ENCODE results near the gene NOTCH1.

GRCh38 chr9:136494012-136494411 lies 51.8 kb downstream of the NOTCH1 start:
- TF ChIP-seq, protein P1, sequence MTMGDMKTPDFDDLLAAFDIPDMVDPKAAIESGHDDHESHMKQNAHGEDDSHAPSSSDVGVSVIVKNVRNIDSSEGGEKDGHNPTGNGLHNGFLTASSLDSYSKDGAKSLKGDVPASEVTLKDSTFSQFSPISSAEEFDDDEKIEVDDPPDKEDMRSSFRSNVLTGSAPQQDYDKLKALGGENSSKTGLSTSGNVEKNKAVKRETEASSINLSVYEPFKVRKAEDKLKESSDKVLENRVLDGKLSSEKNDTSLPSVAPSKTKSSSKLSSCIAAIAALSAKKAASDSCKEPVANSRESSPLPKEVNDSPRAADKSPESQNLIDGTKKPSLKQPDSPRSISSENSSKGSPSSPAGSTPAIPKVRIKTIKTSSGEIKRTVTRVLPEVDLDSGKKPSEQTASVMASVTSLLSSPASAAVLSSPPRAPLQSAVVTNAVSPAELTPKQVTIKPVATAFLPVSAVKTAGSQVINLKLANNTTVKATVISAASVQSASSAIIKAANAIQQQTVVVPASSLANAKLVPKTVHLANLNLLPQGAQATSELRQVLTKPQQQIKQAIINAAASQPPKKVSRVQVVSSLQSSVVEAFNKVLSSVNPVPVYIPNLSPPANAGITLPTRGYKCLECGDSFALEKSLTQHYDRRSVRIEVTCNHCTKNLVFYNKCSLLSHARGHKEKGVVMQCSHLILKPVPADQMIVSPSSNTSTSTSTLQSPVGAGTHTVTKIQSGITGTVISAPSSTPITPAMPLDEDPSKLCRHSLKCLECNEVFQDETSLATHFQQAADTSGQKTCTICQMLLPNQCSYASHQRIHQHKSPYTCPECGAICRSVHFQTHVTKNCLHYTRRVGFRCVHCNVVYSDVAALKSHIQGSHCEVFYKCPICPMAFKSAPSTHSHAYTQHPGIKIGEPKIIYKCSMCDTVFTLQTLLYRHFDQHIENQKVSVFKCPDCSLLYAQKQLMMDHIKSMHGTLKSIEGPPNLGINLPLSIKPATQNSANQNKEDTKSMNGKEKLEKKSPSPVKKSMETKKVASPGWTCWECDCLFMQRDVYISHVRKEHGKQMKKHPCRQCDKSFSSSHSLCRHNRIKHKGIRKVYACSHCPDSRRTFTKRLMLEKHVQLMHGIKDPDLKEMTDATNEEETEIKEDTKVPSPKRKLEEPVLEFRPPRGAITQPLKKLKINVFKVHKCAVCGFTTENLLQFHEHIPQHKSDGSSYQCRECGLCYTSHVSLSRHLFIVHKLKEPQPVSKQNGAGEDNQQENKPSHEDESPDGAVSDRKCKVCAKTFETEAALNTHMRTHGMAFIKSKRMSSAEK (CRISPR knock-in tag; IDR thresholded peaks at IDR 0.05; ENCODE audit: borderline replicate concordance): no peak
- TF ChIP-seq, protein P2, sequence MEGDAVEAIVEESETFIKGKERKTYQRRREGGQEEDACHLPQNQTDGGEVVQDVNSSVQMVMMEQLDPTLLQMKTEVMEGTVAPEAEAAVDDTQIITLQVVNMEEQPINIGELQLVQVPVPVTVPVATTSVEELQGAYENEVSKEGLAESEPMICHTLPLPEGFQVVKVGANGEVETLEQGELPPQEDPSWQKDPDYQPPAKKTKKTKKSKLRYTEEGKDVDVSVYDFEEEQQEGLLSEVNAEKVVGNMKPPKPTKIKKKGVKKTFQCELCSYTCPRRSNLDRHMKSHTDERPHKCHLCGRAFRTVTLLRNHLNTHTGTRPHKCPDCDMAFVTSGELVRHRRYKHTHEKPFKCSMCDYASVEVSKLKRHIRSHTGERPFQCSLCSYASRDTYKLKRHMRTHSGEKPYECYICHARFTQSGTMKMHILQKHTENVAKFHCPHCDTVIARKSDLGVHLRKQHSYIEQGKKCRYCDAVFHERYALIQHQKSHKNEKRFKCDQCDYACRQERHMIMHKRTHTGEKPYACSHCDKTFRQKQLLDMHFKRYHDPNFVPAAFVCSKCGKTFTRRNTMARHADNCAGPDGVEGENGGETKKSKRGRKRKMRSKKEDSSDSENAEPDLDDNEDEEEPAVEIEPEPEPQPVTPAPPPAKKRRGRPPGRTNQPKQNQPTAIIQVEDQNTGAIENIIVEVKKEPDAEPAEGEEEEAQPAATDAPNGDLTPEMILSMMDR (IDR thresholded peaks at IDR 0.05): no peak
- no peak for TF ChIP-seq FOXJ3 (CRISPR knock-in tag; IDR thresholded peaks at IDR 0.05; ENCODE audit: borderline replicate concordance)
- no peak for TF ChIP-seq ATF6 (CRISPR knock-in tag; IDR thresholded peaks at IDR 0.05)
- TF ChIP-seq, protein P3, sequence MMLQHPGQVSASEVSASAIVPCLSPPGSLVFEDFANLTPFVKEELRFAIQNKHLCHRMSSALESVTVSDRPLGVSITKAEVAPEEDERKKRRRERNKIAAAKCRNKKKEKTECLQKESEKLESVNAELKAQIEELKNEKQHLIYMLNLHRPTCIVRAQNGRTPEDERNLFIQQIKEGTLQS (CRISPR knock-in tag; conservative IDR thresholded peaks at IDR 0.05): no peak
- no peak for TF ChIP-seq ATF2 (CRISPR knock-in tag; IDR thresholded peaks at IDR 0.05; ENCODE audit: borderline replicate concordance, low read depth)
- TF ChIP-seq JUN (CRISPR knock-in tag; IDR thresholded peaks at IDR 0.05): no peak
- no peak for TF ChIP-seq MAX (CRISPR knock-in tag; IDR thresholded peaks at IDR 0.05)
- no peak for TF ChIP-seq NFYB (CRISPR knock-in tag; conservative IDR thresholded peaks at IDR 0.05; ENCODE audit: low read depth)
- TF ChIP-seq ETV6 (CRISPR knock-in tag; IDR thresholded peaks at IDR 0.05): no peak
- no peak for TF ChIP-seq MXD4 (CRISPR knock-in tag; IDR thresholded peaks at IDR 0.05; ENCODE audit: borderline replicate concordance)

All from WTC11 (cell line).